Measurements from ENCODE around the gene TMEM179. TPM values are rescaled to one million over a fixed set of nuclear protein-coding genes. Genes with fewer than 3 reads are reported as not detected.

TMEM179 gene
- total RNA-seq, 1 experiment from 2014 or later, result 3.4 TPM

DNA sequence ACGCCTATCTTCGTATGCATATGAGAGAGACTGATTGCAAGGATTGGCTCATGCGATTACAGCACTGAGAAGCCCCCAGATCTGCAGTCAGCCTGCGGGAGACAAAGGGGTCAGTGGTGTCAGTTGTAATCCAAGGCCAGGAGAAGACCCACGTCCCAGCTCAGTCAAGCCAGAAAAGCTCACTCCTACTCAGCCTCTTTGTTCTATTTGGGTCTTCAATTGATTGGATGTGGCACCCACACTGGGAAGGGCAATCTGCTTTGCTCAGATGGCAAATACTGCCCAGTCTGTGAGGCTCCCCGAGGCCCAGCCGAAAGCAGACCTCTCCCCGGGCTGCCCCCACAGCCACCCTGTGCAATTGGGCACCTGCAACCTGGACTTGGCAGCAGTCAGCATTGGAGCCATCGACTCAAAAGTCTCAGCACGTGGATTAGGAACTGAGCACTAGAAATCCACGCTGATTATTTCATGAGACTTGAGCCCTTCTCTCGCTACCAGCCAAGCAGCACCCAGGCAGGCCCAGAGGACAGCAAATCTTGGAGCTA, 39.6 kb upstream of the TMEM179 start:
- intact Hi-C loops (cut with micrococcal nuclease; ENCODE audit: unreplicated experiment), result no loop called here
- DNase-seq (ENCODE audit: low read depth, low spot score) (no peak), ATAC-seq (no peak)
- CTCF ChIA-PET, result no interaction called here
- no peak for TF ChIP-seq CTCF (IDR thresholded peaks at IDR 0.05)
- TF ChIP-seq, protein P1, sequence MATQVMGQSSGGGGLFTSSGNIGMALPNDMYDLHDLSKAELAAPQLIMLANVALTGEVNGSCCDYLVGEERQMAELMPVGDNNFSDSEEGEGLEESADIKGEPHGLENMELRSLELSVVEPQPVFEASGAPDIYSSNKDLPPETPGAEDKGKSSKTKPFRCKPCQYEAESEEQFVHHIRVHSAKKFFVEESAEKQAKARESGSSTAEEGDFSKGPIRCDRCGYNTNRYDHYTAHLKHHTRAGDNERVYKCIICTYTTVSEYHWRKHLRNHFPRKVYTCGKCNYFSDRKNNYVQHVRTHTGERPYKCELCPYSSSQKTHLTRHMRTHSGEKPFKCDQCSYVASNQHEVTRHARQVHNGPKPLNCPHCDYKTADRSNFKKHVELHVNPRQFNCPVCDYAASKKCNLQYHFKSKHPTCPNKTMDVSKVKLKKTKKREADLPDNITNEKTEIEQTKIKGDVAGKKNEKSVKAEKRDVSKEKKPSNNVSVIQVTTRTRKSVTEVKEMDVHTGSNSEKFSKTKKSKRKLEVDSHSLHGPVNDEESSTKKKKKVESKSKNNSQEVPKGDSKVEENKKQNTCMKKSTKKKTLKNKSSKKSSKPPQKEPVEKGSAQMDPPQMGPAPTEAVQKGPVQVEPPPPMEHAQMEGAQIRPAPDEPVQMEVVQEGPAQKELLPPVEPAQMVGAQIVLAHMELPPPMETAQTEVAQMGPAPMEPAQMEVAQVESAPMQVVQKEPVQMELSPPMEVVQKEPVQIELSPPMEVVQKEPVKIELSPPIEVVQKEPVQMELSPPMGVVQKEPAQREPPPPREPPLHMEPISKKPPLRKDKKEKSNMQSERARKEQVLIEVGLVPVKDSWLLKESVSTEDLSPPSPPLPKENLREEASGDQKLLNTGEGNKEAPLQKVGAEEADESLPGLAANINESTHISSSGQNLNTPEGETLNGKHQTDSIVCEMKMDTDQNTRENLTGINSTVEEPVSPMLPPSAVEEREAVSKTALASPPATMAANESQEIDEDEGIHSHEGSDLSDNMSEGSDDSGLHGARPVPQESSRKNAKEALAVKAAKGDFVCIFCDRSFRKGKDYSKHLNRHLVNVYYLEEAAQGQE (IDR thresholded peaks at IDR 0.05; ENCODE audit: insufficient read depth in 1 of 2, low read depth in 2 of 2, low read length in 1 of 2), result no peak
- no peak for TF ChIP-seq SIN3A (IDR thresholded peaks at IDR 0.05; ENCODE audit: borderline replicate concordance, insufficient read depth, low read depth, low read length)
- TF ChIP-seq TCF7L2 (IDR thresholded peaks at IDR 0.05; ENCODE audit: low read depth, low read length), result no peak
- no peak for TF ChIP-seq POLR2AphosphoS5 (IDR thresholded peaks at IDR 0.05; ENCODE audit: low read depth, low read length)
- no peak overlapping the region for H3K27ac ChIP-seq (ENCODE audit: low read length)
- in situ Hi-C loops (cut with HindIII; ENCODE audit: low pct_unique_long_range_greater_than_20kb, low sequenced_read_pairs), result no loop called here
- no TSS peak for BruUV-seq (replicated peaks)
- no peaks in the 10 kb centered on the region; the same call in 1 of the 2 replicates for H3K9me3 ChIP-seq (ENCODE audit: control insufficient read depth, insufficient read depth, low read depth, low read length)
- H3K27me3 ChIP-seq (ENCODE audit: control insufficient read depth, insufficient read depth, low read length), result no peaks in the 10 kb centered on the region
- H3K4me1 ChIP-seq (ENCODE audit: control insufficient read depth, insufficient read depth, low read length), result no peaks in the 10 kb centered on the region
- H3K4me3 ChIP-seq (ENCODE audit: low read depth in 2 of 2, low read length in 2 of 2), result no peak overlapping the region
- no peaks in the 10 kb centered on the region for H3K36me3 ChIP-seq (ENCODE audit: control insufficient read depth, insufficient read depth, low read length)
- POLR2A ChIA-PET, result no interaction called here

GRCh38 chr14:104643306-104643705, 38.7 kb upstream of the TMEM179 start:
- CTCF ChIA-PET, result no interaction called here
- H3K36me3 ChIP-seq (ENCODE audit: control insufficient read depth, insufficient read depth, low read length), result no peaks in the 10 kb centered on the region
- H3K4me1 ChIP-seq (ENCODE audit: control insufficient read depth, insufficient read depth, low read length), result no peaks in the 10 kb centered on the region
- POLR2A ChIA-PET, result no interaction called here
- TF ChIP-seq SIN3A (IDR thresholded peaks at IDR 0.05; ENCODE audit: borderline replicate concordance, insufficient read depth, low read depth, low read length) (no peak), CTCF (IDR thresholded peaks at IDR 0.05) (no peak), TCF7L2 (IDR thresholded peaks at IDR 0.05; ENCODE audit: low read depth, low read length) (no peak), POLR2AphosphoS5 (IDR thresholded peaks at IDR 0.05; ENCODE audit: low read depth, low read length) (no peak)
- TF ChIP-seq, protein P1 (IDR thresholded peaks at IDR 0.05; ENCODE audit: insufficient read depth in 1 of 2, low read depth in 2 of 2, low read length in 1 of 2), result no peak
- in situ Hi-C loops (cut with HindIII; ENCODE audit: low pct_unique_long_range_greater_than_20kb, low sequenced_read_pairs) (no loop called here), intact Hi-C loops (cut with micrococcal nuclease; ENCODE audit: unreplicated experiment) (no loop called here)
- H3K4me3 ChIP-seq (ENCODE audit: low read depth in 2 of 2, low read length in 2 of 2), result no peak overlapping the region
- no peak for ATAC-seq
- no peak for DNase-seq (ENCODE audit: low read depth, low spot score)
- H3K27ac ChIP-seq (ENCODE audit: low read length), result no peak overlapping the region
- no peaks in the 10 kb centered on the region for H3K27me3 ChIP-seq (ENCODE audit: control insufficient read depth, insufficient read depth, low read length)
- H3K9me3 ChIP-seq (ENCODE audit: control insufficient read depth, insufficient read depth, low read depth, low read length), result no peaks in the 10 kb centered on the region; the same call in 1 of the 2 replicates
- BruUV-seq (replicated peaks), result no TSS peak
